Stimulated activated CD4-positive, alpha-beta T cell treated with anti-CD3 and anti-CD28 coated beads, Interleukin-15, amount 100 ng/mL, for 48 hours (primary cell): Measurements from ENCODE around the gene EEPD1.

Experiments used
- DNase-seq, 2 donors: peaks; one replicate each; pipeline ENCODE4 v3.0.0-alpha.2; 2020; ENCODE audit warnings: low read depth in 2 of 2

The EEPD1 gene

GRCh38 chr7:36190447-36191291 is 37.6 kb downstream of the EEPD1 start:
- no peak for DNase-seq

DNA sequence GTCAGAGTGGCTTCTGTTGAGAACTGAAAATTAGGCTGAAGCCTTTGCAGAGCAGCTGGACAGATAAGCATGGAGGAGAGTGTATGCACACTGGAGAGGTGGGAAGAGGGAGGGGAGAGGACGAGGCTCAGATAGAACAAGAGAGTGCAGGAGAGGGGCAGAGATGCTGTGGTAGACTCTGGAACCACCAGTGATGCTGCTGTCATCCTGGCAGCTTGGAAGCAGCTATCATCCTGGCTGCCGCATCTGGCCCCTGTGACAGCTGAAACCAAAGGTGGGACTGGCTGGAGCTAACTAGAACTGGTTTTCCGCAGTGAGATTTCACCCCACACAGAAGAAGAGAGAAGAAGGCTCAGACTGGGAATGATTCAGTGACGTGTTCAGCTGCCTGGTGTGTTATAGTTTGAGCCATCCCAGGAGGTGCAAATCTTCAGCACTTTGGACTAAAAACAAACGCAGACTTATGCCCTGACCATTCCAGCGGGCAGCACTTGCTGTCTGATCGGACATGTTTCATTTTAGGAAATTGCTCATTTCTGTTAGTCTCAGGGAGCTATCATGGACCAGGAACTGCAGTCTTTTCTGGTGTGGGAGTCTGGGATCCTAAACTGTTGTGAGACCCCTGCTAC is 38.4 kb downstream of the EEPD1 start:
- no peak for DNase-seq

DNA sequence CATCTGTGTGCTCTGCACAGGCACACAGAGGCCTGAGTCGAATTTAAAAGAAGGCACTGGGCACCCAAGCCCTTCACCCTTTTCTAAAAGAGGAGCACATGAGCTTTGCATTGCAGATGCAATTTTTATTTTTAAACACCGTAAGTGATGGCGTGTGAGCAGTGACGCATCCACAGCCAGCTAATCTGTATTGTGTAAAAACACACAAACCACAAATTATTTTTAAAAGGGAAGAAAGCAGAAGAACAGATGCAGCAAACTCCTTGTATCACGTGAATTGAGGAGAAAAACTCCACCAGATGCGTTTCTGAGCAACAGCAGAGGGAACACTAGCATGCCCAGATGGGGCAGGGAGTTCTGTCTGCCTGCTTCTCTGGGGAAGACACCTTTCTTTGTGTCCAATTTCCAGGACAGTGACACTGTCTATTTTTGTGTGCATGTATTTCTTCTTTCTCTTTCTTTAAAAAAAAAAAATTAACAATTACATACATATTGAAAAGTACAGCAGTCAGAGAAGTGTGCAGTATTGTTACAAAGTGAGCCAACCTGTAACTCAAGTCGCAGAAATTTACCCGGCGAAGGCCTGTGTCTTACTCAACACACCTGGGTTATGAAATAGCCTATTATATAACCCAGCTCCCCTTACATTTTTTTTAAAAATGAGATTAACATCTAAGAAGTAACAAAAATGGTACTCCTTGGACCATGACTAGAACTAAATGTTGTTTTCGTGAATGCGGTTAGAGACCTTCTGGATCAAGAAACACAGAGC is 39.2 kb downstream of the EEPD1 start:
- DNase-seq: no peak

DNA sequence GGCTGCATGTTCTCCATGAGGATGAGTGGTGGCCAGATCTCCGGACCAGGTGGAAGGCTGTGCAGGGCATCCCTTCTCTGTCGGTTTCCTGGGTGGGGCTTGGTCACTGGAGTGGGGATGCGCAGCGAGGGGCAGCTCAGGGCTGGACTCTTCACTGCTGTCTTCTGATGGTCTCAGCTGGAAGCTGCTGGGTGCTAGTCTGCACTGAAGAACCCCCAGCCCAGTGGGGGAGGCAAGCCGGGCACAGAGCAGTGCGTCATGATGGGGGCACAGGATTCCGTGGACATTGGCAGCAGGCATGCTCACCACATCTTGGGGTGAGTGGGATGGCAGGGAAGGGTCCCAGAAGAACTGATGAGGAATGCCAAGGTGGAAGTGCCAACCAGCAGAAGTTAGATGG is 39.8 kb downstream of the EEPD1 start:
- no peak for DNase-seq

DNA sequence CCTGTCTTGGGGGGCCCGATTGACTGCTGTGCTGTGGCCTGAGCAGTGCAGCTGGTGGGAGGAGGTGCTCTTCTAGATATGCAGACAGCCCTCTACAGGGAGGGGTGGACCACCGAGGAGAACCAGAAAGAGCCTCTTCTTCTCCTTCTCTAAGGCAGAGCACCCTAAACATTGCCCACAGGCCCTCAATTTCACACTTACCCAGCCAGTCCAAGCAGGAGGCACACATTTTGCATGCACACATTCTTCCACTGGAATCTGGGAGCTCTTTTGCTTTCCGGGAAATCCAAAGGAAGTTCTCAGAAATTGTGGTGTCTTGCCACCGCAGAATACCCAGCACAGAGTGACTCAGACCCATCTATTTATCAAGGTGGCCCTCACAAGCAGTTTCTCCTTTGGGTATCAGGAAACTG is 45.8 kb downstream of the EEPD1 start:
- no peak for DNase-seq

- DNase-seq: no peak
These were observed 46.3 kb downstream of the EEPD1 start for GRCh38 chr7:36199329-36199728.

DNA sequence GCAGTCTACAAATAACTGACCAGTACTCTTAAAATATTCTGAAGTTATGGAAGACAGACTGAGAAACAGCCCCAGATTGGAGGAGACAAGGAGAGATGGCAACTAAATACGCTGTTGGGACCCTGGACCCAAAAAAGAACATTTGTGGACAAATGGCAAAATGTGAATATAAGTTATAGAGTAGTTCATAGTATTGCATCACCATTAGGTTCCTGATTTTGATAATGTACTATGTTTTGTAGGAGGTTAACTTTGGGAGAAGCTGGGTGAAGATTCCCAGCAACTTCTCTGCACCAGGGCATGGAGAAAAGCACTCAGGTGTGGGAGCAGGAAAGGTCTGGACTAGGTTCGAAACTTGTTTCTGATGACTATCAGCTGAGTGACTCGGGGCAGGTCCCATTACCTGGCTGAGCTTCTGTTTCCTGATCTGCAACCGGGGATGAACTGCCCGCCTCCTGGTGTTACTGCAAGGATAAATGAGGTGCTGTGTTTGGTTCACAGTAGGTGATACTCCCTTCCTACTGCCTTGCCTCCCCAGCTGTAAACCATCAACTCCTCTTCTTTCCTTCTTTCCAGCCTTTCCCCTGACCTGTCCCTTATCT is 48.2 kb downstream of the EEPD1 start:
- DNase-seq: no peak

DNA sequence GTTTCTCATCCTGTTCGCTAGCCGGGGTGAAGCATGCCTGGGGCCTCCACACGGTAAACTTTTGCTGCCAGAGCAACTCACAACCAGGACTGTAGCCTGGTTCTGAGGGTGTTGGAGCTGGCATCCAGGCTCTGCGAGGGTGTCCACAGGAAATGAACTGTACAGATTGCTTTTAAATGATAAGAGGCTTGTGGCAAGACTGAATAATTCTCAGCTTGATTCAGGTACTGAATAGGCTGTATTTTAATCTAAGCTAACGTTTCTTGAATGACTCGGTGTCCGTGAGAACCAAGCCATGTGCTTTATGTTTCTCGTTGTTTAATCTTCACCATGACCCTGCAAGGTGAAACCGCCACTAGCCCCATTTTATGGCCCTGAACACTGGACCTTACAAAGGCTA is 49.3 kb downstream of the EEPD1 start:
- no peak for DNase-seq

- DNase-seq: no peak
These were observed 50.2 kb downstream of the EEPD1 start for GRCh38 chr7:36203071-36203790.

- DNase-seq: no peak
These were observed 51.1 kb downstream of the EEPD1 start for GRCh38 chr7:36204044-36204663.

GRCh38 chr7:36204929-36205635 is 52.0 kb downstream of the EEPD1 start:
- DNase-seq: no peak

GRCh38 chr7:36205803-36206202 is 52.7 kb downstream of the EEPD1 start:
- no peak for DNase-seq

- DNase-seq: no peak
These were observed 54.6 kb downstream of the EEPD1 start for GRCh38 chr7:36207451-36208291.

- no peak for DNase-seq
These were observed 55.4 kb downstream of the EEPD1 start for GRCh38 chr7:36208426-36208825.

DNA sequence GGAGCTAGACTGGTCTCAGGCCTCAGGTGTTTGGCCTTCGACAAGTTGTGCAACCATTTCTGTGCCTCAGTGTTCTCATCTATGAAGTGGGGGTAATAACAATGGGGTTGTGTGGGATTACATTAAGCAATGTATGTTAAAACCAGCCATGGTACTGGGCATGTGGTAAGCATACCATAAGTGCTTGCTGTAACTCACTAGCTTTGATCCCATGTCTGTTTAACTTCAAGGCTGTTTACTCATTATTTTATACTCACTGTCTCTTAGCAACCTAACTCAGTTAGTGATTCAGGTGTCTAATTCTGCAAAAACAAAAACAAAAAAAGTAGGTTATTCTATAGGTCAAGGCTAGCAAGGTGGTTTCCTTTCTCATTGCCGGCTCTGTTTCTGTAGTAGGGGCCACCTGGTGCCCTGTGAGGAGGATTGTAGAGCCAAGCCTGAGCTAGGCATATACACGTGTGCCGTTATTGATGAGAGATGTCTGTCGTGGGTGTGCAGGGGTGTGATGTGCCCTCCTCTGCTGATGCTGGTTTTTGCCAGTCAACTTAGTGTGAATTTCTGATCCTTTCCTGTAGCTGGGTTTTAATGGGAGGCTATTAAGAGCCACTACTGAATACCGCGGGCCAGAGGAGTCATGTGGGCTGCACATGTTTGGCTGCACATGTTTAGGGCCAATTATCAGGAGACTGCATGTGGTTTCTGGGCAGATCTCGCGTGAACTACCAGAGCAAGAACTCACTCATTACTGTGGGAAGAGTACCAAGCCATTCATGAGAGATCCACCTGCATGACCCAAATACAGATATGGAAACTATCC is 56.2 kb downstream of the EEPD1 start:
- DNase-seq: no peak

DNA sequence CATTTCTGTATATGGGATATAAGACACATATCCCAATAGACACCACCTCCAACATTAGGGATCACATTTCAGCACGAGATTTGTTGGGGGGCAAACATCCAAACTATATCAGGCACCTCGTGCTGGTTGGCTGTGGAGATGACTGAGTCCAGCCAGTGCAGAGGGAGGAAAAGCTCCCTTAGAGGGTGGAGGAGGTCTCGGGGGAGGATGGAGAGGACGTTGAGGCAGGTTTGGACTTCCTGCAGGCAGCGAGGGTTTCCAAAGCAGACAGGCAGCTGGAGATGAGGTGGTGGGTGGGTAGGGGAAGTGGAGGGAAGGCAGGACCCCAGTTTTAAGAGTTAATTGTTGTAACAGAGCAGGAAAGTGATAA is 56.7 kb downstream of the EEPD1 start:
- no peak for DNase-seq

DNA sequence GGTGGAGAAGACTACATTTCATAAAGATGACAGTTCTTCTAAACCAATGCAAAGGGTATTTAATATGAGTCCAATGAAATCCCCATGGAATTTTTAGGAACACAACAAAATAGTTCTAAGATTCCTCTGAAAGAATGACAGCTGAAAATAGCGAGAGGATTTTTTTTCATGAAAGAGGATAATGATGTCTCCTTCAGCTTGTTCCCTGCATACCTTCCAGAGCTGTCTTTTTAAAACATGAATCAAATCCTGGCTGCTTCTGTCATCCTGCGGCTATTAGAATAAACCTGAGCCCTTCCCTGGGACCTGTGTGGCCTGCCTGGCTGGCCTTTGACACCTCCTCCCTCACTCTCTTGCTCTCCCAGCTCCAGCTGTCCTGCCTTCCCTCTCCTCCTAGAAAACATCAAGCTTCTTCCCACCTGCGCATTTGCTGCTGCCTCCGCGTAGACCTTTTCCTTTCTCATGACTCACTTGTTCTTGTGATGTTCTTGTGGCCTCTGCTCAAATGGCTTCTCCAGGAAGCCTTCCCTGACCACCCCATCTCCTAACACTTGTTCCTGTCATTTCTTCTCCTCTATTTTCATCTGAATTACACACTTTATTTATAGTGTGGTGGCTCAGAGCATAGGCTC is 57.4 kb downstream of the EEPD1 start:
- no peak for DNase-seq
